HG03097 (cell line): Measurements from ENCODE around the gene VEGFC.

ENCODE experiments used
- ATAC-seq: cut with Tn5 transposase; IDR thresholded peaks from one replicate; pipeline ENCODE4 v1.9.1; 2021; ENCODE audit not compliant: unreplicated experiment, low FRiP score

VEGFC gene

GRCh38 chr4:176767183-176767582 is 25.5 kb downstream of the VEGFC start:
- no peak for ATAC-seq

- no peak for ATAC-seq
Measured at GRCh38 chr4:176762661-176763308, 29.9 kb downstream of the VEGFC start.

GRCh38 chr4:176761872-176762271 is 30.9 kb downstream of the VEGFC start:
- no peak for ATAC-seq

GRCh38 chr4:176760471-176760870 is 32.3 kb downstream of the VEGFC start:
- ATAC-seq = no peak

DNA sequence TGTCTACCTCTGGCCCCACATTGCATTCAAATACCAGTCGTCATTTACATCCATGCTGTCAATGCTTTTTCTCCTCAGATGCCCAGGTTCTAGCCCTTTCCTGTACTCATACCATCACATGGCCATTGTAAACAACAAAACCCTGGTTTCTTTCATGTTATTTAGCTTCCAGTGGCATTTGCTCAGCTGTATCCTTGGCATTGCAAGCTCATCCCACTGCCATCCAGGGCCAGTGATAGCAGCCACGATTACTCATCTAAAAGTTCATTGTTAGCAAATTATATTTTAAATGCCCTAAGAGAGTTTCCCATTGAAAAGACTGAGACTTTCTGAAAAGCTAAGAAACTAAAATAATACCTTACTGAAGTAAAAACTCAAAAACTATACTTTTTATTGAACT is 34.0 kb downstream of the VEGFC start:
- no peak for ATAC-seq

- no peak for ATAC-seq
Measured at GRCh38 chr4:176758323-176758722, 34.4 kb downstream of the VEGFC start.

DNA sequence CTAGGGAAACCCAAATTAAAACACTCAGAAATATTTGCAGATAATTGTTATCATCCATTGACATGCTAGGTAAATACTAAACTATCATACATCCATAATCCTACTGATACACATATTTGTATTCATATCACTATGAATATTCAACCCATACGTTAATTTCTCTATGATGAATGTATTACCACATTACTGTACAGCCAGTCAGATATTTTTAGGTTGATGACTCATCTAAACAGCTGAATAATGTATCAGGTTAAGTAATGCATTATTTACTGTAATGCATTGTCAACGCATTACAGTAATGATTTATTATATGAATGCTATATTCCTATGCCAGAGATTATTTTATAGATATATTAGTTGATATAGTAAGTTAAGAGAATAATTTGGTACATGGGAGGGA is 37.1 kb downstream of the VEGFC start:
- ATAC-seq = no peak

- ATAC-seq = no peak
Measured at GRCh38 chr4:176755001-176755400, 37.7 kb downstream of the VEGFC start.

DNA sequence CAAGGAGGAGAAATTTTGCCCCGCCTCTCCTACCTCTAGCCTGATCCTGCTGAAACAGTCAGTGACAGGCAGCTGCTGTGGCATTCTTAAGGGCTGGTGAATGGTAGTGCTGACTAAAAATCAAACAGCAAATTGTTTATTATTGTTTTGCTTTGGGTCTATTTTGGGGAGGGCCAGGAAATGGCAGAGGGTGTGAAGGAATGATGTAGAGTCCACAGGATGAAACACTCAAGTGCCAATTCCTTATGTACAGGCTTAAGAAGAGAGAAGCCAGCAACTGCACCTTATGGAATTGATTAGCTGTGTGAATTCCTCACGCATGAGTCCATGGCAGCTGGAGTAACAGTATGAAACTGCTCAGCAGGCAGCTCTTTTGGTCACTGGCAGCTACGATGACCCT is 39.7 kb downstream of the VEGFC start:
- ATAC-seq = no peak

DNA sequence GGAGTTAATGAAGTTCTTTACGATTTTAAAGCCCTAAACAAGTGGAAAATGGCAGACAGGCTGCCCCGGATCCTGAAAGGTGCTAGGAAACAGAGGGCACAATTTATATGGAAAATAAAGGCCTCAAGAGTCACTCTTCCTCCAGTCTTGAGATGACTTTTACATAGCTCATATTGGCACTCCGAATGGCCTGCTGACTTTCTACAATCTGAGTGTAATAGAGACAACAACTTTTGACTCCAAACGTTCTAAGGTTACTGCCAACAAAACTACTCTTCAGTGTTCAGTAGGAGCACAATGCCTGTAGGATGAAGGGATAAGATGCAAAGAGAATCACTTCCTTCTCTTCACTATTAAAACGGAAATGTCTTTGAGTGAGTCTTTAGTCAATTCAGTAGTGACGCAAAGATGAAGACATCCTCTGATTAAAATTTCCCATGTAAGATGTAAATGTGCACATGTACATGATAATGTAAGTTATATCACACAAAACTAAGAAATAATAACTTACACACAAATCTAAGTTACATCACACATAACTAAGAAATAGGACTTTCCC is 40.5 kb downstream of the VEGFC start:
- ATAC-seq = no peak

GRCh38 chr4:176751061-176751460 is 41.7 kb downstream of the VEGFC start:
- no peak for ATAC-seq

DNA sequence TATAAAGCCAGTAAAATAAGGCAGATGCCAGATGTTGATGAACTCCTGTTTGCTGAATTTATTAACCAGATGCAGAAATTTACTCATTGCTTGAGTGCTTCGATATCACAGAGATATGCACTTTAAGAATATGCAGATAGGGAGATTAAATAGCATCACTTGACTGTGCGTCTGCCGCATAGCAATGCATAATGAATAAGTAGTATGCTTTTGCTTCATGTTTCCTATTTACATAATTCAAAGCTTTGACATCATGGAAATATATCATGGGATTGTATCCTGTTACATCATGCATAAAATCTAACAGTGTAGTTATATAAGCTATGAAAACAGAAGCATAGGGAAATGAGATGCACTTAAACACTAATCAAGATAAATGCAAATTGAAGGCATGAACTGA is 45.9 kb downstream of the VEGFC start:
- ATAC-seq = no peak

- no peak for ATAC-seq
Measured at GRCh38 chr4:176745902-176746301, 46.8 kb downstream of the VEGFC start.

- ATAC-seq = no peak
Measured at GRCh38 chr4:176744091-176744490, 48.6 kb downstream of the VEGFC start.

- ATAC-seq = no peak
Measured at GRCh38 chr4:176742211-176742610, 50.5 kb downstream of the VEGFC start.

GRCh38 chr4:176741253-176741652 is 51.5 kb downstream of the VEGFC start:
- ATAC-seq = no peak

DNA sequence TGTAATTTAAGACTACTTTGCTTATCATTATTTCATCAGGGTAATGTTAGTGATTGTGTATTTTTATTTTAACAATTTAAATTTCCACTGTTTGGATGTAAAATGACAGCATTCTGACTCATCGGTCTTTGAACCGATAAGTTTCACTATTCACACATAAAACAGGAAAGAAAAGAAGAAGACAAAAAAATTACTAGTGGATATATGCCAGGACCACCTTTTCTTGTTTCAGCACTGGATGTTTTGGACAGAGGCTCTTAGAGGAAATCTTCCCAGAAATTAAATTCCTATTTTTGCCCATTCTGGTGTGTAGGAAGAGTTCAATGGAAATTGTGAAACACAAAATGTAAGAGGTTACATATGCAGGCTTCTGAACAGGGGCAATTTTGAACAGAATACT is 57.4 kb downstream of the VEGFC start:
- ATAC-seq = no peak

DNA sequence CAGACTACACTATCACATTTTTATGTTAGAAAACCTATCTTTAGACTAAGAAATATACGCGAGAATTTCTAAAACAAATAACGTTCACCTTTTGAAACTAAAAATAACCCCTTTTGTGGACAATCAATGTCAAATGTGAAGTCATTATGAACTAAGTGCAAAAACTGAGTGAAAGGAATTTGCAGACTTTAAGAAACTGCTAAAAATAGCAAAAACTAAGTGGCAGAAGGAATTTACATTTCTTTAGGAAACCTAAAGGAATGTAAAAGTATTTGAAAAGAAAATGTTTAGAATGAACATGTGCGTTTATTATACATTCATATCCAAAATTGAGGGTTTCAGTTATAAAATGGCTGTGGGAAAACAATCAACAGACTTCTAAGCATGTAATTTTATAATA is 58.3 kb downstream of the VEGFC start:
- ATAC-seq = no peak

DNA sequence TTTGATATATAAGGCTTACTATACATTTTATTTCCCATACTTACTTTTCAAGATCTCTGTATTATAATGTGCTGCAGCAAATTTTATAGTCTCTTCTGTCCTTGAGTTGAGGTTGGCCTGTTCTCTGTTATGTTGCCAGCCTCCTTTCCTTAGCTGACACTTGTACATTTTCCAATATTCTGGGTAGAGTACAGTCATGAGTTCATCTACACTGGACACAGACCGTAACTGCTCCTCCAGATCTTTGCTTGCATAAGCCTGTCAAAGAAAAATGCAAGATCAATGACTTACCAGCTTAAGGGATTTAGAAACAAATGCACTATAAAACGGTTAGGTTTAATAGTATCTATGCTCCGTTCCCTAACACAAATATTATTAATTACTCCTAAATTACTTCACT is 63.2 kb downstream of the VEGFC start:
- ATAC-seq = no peak

GRCh38 chr4:176726803-176727202 is 65.9 kb downstream of the VEGFC start:
- no peak for ATAC-seq

DNA sequence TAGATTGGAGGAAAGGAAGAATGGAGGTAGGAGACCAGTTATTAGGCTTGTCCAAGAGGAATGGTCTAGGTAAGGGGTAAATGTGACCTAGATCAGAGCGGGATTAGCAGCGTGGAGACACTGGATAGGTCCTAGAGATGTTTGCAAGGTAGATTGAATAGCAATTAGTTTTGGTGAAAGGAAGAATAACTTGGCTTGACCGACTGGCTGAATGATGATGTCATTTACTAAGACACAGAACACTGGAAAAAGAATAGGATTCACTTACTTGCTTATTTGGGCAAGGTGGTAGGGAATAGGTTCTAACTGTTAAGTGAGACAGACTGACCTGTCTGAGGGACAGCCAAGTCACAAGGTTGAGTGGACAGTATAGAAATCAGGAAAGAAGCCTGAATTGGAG is 71.3 kb downstream of the VEGFC start:
- ATAC-seq = no peak

DNA sequence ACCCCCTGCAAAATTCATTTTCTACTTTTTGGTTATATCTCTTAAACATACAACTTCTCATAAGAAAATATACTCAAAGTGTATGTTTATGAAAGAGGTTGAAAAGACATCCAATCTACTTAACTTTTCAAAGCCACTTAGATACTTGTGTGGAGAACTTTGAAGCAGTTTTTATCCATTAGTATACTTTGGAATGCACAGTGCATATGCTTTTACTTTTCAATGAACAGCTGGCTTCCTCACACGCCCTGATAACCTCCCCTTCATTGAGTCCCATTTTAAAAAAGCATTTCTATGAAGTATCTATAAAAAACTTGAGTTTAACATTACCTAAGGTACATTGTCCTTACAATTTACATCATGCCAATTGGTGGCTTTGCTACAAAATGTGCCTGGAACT is 73.8 kb downstream of the VEGFC start:
- no peak for ATAC-seq

- no peak for ATAC-seq
Measured at GRCh38 chr4:176717237-176717636, 75.5 kb downstream of the VEGFC start.
